Measurements from ENCODE around the gene BDH1. TPM values are rescaled to one million over a fixed set of nuclear protein-coding genes. Genes with fewer than 3 reads are reported as not detected.

The BDH1 gene
- total RNA-seq, 1 donor from 2014 or later, result 14.1 TPM

- no peak for DNase-seq (ENCODE audit: low read depth)
- H3K4me3 ChIP-seq (ENCODE audit: low read depth, low read length), result no peak overlapping the region
- H3K36me3 ChIP-seq (ENCODE audit: control insufficient read depth, insufficient read depth, low read length), result no peaks in the 10 kb centered on the region
- no peak for TF ChIP-seq CTCF (IDR thresholded peaks at IDR 0.05; ENCODE audit: insufficient read depth, low read length, poor library complexity, severe bottlenecking)
- H3K27me3 ChIP-seq (ENCODE audit: control insufficient read depth, insufficient read depth, low read length), result no peaks in the 10 kb centered on the region
Measured at GRCh38 chr3:197493049-197493448, 62.7 kb downstream of the BDH1 start.

GRCh38 chr3:197491923-197492664 is 63.7 kb downstream of the BDH1 start:
- TF ChIP-seq CTCF (IDR thresholded peaks at IDR 0.05; ENCODE audit: insufficient read depth, low read length, poor library complexity, severe bottlenecking), result no peak
- DNase-seq (ENCODE audit: low read depth), result no peak
- no peaks in the 10 kb centered on the region for H3K36me3 ChIP-seq (ENCODE audit: control insufficient read depth, insufficient read depth, low read length)
- H3K4me3 ChIP-seq (ENCODE audit: low read depth, low read length), result no peak overlapping the region
- no peaks in the 10 kb centered on the region for H3K27me3 ChIP-seq (ENCODE audit: control insufficient read depth, insufficient read depth, low read length)

GRCh38 chr3:197491478-197491877 is 64.3 kb downstream of the BDH1 start:
- Histone ChIP-seq H3K27me3 (ENCODE audit: control insufficient read depth, insufficient read depth, low read length) (no peaks in the 10 kb centered on the region), H3K36me3 (ENCODE audit: control insufficient read depth, insufficient read depth, low read length) (no peaks in the 10 kb centered on the region), H3K4me3 (ENCODE audit: low read depth, low read length) (no peak overlapping the region)
- no peak for DNase-seq (ENCODE audit: low read depth)
- no peak for TF ChIP-seq CTCF (IDR thresholded peaks at IDR 0.05; ENCODE audit: insufficient read depth, low read length, poor library complexity, severe bottlenecking)

- Histone ChIP-seq H3K27me3 (ENCODE audit: control insufficient read depth, insufficient read depth, low read length) (no peaks in the 10 kb centered on the region), H3K4me3 (ENCODE audit: low read depth, low read length) (no peak overlapping the region), H3K36me3 (ENCODE audit: control insufficient read depth, insufficient read depth, low read length) (no peaks in the 10 kb centered on the region)
- TF ChIP-seq CTCF (IDR thresholded peaks at IDR 0.05; ENCODE audit: insufficient read depth, low read length, poor library complexity, severe bottlenecking), result no peak
- DNase-seq (ENCODE audit: low read depth), result peak; percentile 64
Measured at GRCh38 chr3:197490098-197491058, 65.4 kb downstream of the BDH1 start.

GRCh38 chr3:197487911-197488391 is 67.8 kb downstream of the BDH1 start:
- DNase-seq (ENCODE audit: low read depth), result peak; percentile 93
- H3K27me3 ChIP-seq (ENCODE audit: control insufficient read depth, insufficient read depth, low read length), result no peaks in the 10 kb centered on the region
- TF ChIP-seq CTCF (IDR thresholded peaks at IDR 0.05; ENCODE audit: insufficient read depth, low read length, poor library complexity, severe bottlenecking), result no peak
- no peak overlapping the region for H3K4me3 ChIP-seq (ENCODE audit: low read depth, low read length)
- no peaks in the 10 kb centered on the region for H3K36me3 ChIP-seq (ENCODE audit: control insufficient read depth, insufficient read depth, low read length)

Data from kidney epithelial cell (primary cell).